SW 1271 (cell line): Measurements from ENCODE around the gene KDM2B.
A peak's percentile ranks its signal among the peaks of the same experiment; 100 is the strongest.

Source experiments
- DNase-seq, 2 experiments: peaks; one replicate each; lab custom pipeline; 2025; lab: John Stamatoyannopoulos, UW

Gene KDM2B

GRCh38 chr12:121561009-121561395, 19.8 kb downstream of the KDM2B start:
- DNase-seq, result no peak

GRCh38 chr12:121560392-121561008, 20.3 kb downstream of the KDM2B start:
- no peak for DNase-seq

- DNase-seq, result no peak
Measured at GRCh38 chr12:121558956-121559355, 21.9 kb downstream of the KDM2B start.

GRCh38 chr12:121550974-121551634, 29.7 kb downstream of the KDM2B start:
- no peak for DNase-seq

- no peak for DNase-seq
Measured at GRCh38 chr12:121549075-121549474, 31.7 kb downstream of the KDM2B start.

GRCh38 chr12:121545480-121545879, 35.3 kb downstream of the KDM2B start:
- DNase-seq, result no peak

GRCh38 chr12:121543786-121544185, 37.0 kb downstream of the KDM2B start:
- no peak for DNase-seq

GRCh38 chr12:121539908-121540307, 40.9 kb downstream of the KDM2B start:
- DNase-seq, result no peak

- DNase-seq, result peak in 1 of 2 experiments; percentile 37
Measured at GRCh38 chr12:121538699-121539061, 42.1 kb downstream of the KDM2B start.

- no peak for DNase-seq
Measured at GRCh38 chr12:121537814-121538698, 42.8 kb downstream of the KDM2B start.

- DNase-seq, result peak; percentile 78 to 79
Measured at GRCh38 chr12:121536899-121537813, 43.7 kb downstream of the KDM2B start.

- peak in 1 of 2 experiments; percentile 57 for DNase-seq
Measured at GRCh38 chr12:121536054-121536898, 44.5 kb downstream of the KDM2B start.

- no peak for DNase-seq
Measured at GRCh38 chr12:121535150-121536053, 45.4 kb downstream of the KDM2B start.

GRCh38 chr12:121534495-121535148, 46.2 kb downstream of the KDM2B start:
- no peak for DNase-seq

- DNase-seq, result no peak
Measured at GRCh38 chr12:121533394-121534090, 47.3 kb downstream of the KDM2B start.

- DNase-seq, result no peak
Measured at GRCh38 chr12:121532503-121533393, 48.1 kb downstream of the KDM2B start.

- DNase-seq, result no peak
Measured at GRCh38 chr12:121531356-121531750, 49.5 kb downstream of the KDM2B start.
